GM21447 (cell line): ENCODE results near the gene RORC.
"Not testable (repeated sequence)": the region's sequence is repeated elsewhere in the genome, so short reads cannot be mapped to it uniquely, and the experiment has no call there.

ENCODE experiments used
- ATAC-seq: cut with Tn5 transposase; IDR thresholded peaks from one replicate; pipeline ENCODE4 v1.9.1; 2021; ENCODE audit not compliant: unreplicated experiment

The RORC gene

DNA sequence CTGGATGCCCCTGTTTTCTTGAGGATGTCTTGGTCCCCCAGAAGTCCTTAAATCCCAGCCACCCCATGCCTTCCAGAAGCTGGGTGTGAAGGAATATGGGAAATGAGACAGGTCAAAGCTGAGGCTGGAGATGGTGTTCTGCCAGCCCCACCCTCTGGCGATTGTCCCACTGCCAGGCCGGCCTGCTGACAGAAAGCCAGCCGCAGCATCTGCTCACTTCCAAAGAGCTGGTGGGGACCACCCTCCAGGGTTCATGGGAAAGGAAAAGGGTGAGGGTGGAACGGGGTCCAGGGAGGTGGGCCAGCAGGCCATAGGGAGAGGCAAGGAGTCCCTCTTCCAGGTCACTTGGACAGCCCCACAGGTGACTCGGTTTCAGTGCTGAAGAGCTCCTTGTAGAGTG is 24.5 kb downstream of the RORC start:
- no peak for ATAC-seq

GRCh38 chr1:151806170-151806569 is 25.4 kb downstream of the RORC start:
- ATAC-seq = no peak

DNA sequence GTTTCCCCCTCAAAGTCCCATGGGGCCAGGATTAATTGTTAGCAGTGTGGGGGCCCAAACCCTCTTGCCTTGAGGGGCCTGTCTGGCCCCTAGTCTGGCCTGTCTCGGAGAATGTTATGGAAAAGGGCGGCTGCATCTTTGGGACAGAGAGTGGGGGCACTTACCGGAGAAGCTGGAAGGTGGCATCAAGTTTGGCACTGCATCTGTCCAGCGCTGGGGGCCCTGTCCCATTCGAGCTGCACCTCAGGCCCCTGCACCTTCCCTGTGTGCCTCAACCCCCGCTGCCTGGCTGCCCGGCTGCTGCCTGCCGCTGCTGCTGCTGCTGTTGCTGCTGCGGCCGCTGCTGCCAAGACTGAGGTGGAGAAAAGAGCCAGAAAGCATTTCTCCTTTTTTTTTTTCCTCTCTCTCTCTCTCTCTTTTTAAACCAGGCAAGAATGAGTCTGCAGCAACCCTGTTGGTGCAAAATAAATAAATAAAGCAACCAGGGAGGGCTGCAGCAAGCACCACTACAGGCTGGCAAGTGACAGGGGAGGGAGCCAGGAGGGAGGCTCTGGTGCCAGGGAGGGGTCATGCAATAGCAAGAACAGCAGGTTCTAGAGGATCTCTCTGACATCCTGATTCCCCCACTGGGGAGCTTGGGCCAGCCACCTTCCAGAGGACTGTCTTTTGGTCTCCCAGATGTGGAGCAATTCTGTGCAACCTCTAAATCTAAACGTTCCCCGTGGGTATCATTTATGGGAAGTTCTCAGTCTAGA is 26.4 kb downstream of the RORC start, which contains the start of gene LINGO4:
LINGO4 (minus strand) TSS at position 354 of the 755 bp plus-strand sequence. CDS start 2,715 bp downstream, outside the sequence.
- ATAC-seq = no peak

DNA sequence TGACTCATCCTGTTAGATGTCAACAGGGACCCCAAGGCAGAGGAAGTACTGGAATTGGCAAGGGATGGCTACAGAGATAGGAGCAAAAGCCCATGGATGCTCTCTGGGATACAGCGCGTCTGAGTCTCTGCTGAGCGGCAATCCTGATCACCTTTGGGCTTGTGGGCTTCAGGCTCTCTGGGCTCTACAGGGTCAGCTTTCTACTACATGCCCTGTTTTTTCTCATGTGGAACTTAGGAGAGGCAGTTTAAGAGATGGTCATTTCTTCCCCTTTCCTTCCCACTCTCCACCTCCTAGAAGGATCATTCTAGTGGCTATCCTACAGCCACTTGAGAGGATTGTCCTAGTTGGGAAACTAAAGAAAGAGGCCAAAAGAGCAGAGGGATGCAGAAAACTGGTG is 27.7 kb downstream of the RORC start:
- no peak for ATAC-seq

GRCh38 chr1:151803164-151803563 is 28.4 kb downstream of the RORC start:
- ATAC-seq = no peak

DNA sequence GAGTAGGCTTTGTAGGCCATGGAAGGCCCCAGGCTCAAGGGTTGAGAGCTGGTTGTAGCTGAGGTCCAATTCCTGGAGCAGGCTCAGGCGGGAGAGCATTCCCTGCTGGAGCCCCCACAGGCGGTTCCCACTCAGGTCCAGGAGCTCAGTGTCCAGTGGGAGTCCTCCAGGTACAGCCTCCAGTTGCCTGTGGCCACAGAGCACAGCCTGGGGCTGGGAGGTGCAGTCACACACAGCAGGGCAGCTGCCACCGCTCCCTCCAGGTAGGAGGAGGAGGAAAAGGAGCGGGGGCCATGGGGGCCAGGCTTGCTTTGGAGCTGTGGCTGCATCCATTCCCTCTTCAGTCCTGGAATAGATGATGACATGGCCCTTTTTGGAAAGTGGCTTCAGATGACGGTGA is 29.2 kb downstream of the RORC start:
- no peak for ATAC-seq

GRCh38 chr1:151801846-151802245 is 29.8 kb downstream of the RORC start:
- no peak for ATAC-seq

- ATAC-seq = no peak
Measured at GRCh38 chr1:151801310-151801820, 30.2 kb downstream of the RORC start.

DNA sequence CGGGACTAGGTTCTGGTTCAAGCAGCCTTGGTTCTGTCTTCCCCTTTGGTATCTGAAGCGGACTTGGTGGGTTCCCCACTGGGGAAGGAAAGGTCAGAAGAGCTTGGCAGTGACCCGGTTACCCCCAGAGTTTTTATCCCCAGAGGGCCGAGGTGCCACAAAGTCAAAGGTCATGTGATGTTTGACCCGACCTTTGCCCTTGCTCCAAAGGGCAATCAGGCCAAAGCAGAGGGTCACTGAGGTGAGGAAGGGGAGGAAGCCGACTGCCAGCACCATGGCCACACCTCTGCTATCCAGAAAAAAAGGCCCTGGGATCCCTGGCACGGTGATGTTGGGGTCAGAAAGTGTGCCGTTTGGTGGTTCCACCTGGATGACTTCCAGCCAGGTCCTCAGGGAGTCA is 30.8 kb downstream of the RORC start:
- no peak for ATAC-seq

GRCh38 chr1:151799179-151800022 is 32.2 kb downstream of the RORC start:
- no peak for ATAC-seq

- no peak for ATAC-seq
Measured at GRCh38 chr1:151798571-151798970, 33.0 kb downstream of the RORC start.

DNA sequence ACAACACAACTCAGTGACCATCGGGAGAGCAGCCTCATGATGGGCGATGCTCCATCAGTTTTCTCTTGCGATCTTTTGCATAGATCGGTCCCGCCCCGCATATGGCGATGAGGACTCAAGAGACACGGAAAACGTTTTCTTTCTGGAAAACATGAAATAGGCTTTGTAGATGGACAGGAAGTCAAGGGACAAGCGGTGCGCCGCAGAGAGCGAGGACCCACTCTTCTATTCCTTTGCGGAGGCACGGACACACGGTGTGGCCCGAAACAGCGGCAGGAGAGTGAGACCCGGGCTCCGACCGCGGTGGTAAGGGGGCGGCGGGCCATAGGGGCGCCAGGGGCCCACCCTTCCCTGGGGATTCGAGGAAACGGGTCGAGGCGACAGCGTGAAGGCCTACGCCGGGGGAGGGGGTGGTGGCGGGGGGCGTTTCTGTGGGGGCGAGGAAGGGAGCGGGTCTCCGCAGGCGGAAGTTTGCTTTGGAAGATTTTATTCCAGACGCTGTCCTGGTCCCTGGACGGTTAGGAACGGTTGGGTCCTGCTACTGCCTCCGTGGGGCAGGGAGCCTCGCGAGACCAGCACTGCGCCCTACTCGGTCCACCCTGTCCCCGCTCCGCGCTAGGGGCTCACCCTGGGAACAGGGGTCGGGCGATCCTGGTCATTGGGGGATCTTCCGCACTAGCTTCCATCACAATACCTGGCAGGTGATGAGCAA is 40.5 kb downstream of the RORC start:
- no peak for ATAC-seq

DNA sequence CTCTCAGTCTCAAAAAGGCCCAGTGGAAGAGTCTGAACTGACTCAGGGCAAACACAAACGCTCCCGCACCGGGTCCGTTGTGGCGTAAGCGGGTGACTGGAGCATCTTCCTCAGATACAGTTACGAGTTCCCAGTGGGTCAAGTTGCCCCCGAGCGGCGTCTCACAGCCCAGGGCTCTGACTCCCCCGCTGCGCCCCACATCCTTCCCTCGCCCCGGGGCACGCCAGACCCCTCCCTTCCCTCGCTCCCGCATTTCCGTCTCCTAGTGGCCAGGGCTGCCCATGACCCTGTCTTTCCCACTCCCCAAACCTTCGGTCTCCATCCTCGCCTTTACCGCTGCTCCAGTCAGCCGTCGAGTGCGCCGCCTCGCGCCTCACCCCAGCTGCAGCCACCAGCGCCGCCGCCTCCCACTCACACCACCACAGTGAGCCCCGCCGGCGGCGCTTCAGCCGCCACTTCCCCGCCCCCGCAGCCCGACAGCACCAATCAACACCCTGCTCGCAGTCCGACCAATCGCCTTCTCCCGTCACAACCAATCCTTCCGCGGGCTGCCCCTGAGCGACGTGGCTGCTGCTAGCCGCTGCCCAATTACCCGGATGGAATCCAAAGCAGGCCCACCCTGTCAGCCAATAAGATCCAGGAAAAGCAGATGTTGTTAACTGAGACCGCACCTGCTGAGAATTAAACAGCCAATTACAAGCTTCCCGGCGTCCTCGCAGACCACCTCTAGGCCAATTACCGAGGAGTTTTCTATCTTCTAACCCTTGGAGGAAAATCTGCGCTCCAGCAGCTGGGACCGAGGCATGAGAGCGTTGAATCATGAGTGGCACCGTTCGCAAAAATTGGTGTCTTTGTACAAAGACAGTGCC is 41.3 kb downstream of the RORC start, which contains the start of gene TDRKH:
TDRKH (minus strand) TSS at position 430 of the 869 bp plus-strand sequence. CDS start 7,478 bp downstream, outside the sequence.
- ATAC-seq = peak; percentile 94

GRCh38 chr1:151787689-151788088 is 43.9 kb downstream of the RORC start:
- no peak for ATAC-seq

DNA sequence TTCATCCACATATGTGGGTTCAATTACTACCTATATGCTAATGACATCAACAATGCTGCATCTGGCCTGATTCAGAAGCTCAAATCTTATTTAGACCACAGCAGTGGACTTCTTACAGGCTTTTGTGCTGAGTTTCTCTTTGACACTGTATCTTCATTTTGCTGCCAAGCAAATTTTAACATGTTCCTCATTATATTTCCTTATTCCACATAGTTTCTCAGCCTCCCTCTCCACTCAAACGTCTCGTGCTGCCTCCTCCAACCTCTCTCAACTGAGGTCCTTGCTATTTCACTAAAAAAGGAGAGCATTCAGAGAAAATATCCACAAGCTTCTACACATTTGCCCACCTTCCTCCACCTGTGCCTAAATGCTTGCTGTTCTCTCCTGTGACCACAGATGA is 47.8 kb downstream of the RORC start:
- ATAC-seq = no peak

DNA sequence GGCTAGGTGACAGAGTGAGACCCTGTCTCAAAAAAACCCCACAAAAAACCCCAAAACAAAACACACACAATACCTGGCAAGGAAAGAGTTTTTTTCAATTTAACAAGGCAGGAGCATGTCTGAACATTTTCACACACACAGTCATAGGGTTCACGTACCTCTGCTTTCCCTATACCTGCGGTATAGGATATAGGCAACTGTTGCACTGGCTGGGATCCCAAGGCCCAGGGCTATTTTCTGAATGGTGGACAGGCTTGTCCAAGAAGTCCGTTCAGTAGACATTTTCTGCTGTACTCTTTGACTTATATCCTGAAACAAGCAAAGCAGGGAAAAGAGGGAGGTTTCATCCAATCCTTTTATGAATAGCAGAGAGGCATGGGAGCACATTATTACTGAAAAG is 48.9 kb downstream of the RORC start:
- no peak for ATAC-seq

DNA sequence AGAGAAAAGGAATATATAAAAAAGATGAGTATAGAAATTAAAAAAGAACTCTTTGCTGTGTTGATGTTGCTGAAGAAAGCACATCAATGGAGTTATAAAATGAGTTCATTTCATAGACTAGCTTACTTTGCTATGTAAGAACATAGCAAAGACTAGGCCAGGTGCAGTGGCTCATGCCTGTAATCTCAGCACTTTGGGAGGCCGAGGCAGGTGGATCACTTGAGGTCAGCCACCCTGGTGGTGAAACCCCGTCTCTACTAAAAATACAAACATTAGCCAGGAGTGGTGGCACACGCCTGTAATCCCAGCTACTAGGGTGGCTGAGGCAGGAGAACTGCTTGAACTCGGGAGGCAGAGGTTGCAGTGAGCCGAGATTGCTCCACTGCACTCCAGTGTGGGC is 49.6 kb downstream of the RORC start:
- ATAC-seq = not testable (repeated sequence)

- not testable (repeated sequence) for ATAC-seq
Measured at GRCh38 chr1:151780736-151781135, 50.9 kb downstream of the RORC start.

DNA sequence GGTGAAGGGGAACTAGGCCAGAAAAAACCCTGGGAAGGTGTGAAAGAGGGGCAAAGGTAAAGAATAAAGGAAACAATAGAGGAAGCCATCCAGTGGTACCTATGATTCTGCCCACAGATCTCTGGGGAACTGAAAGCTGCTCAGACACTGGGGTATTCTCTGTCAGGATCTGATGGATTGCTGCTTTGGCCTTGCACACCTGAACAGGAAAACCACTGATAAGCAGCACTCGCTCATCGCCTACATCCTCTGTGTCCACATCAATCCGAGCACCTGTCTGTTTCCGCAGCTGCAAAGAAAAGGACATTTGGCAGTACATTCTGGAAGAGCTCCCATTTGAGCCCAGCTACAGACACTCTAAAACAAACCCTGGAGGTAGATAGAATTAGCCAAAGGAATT is 51.8 kb downstream of the RORC start:
- ATAC-seq = no peak

DNA sequence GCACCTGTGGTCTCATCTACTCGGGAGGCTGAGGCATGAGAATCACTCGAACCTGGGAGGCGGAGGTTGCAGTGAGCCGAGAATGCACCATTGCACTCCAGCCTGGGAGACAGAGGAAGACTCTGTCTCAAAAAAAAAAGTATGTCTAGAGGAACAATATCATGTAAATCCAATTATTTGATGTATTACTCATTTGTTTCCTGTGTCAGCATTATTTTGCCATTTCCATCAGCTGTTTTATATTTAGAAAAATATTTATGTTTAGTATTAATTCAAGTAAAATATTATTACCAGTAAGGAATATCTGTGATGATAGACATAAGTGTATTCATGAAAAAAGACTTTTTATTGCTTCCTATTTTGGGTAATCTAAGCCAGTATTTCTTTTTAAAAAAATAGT is 54.3 kb downstream of the RORC start:
- ATAC-seq = no peak
